ENCODE data around the gene SP8.
"Not testable (repeated sequence)": the region's sequence is repeated elsewhere in the genome, so short reads cannot be mapped to it uniquely, and the experiment has no call there.

The SP8 gene

DNA sequence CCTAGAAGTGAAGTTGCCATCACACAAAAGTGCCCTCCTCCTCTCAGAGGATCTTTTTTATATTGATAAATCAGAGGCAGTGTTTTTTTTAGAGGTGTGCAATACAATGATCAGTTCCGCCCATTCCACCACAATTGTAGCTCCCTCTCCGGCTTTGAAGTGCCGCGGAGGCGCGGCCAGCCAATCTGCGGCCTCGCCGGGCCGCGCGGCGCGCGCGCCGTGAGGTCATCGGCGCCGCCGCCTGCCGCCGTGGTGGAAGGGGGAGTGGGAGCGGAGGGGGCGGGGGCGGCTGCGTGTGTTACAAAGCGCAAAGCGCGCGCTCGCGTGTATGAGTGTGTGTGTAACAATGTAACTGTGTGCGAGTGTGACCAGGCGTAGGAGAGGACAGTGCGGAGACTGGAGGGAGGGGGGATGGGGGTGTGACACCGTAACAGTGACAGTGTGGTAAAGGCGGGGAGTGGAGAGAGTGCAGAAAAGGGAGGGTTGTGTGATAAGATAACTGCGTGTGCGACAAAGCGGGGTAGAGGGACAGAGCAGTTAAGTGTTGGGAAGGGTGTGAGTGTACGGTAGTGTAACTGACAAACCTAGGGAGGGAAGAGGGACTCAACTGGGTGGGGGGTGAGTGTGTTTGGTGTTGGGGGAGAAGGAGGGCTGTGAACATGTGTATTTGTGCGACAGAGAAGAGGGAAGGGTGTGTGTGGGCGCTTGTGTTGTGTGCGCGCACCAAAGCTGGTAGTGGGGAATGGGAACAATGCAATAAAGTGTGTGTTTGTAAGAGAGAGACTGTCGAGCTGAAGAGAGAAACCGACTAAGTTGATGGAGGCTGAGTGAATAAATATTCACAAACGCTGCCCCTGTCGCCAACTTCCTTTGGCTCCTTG lies at the start of gene SP8:
Gene SP8 (minus strand): TSS at position 108 of the 881 bp plus-strand sequence. CDS start 88 bp downstream, at position 20.
- no peaks in the 10 kb centered on the region for H3K36me3 ChIP-seq
- H3K4me3 ChIP-seq, result no peak within 1 kb of the TSS
- H3K4me1 ChIP-seq, result no peaks in the 10 kb centered on the region
- H3K27ac ChIP-seq, result no peak within 1 kb of the TSS
- peaks cover 75% of the 10 kb centered on the region for H4K20me1 ChIP-seq
- no peak within 1 kb of the TSS for H3K4me2 ChIP-seq
- peaks cover 39% of the 10 kb centered on the region for H3K9me3 ChIP-seq
- H3K27me3 ChIP-seq, result peaks cover 99% of the 10 kb centered on the region
- no peak for TF ChIP-seq Cebpa-rat (IDR thresholded peaks at IDR 0.05)
- H3K9ac ChIP-seq, result no peak within 1 kb of the TSS

DNA sequence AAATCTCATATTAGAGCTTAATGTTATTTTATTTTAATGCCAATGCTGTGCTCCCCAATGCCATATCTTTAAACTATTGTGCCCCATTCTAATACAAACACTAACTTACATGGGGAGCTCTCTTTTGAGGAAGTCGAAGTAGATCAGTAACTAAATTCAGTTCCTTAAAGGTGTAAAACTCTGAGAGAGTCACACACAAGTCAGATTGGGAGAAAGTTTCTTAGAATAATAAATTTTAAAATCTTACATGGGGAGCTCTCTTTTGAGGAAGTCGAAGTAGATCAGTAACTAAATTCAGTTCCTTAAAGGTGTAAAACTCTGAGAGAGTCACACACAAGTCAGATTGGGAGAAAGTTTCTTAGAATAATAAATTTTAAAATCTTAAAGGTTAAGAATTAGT lies 49.7 kb upstream of the SP8 start:
- H4K20me1 ChIP-seq, H3K9ac ChIP-seq, H3K4me2 ChIP-seq, H3K36me3 ChIP-seq, H3K4me1 ChIP-seq, H3K4me3 ChIP-seq, H3K27ac ChIP-seq, H3K27me3 ChIP-seq, H3K9me3 ChIP-seq: not testable (repeated sequence)

DNA sequence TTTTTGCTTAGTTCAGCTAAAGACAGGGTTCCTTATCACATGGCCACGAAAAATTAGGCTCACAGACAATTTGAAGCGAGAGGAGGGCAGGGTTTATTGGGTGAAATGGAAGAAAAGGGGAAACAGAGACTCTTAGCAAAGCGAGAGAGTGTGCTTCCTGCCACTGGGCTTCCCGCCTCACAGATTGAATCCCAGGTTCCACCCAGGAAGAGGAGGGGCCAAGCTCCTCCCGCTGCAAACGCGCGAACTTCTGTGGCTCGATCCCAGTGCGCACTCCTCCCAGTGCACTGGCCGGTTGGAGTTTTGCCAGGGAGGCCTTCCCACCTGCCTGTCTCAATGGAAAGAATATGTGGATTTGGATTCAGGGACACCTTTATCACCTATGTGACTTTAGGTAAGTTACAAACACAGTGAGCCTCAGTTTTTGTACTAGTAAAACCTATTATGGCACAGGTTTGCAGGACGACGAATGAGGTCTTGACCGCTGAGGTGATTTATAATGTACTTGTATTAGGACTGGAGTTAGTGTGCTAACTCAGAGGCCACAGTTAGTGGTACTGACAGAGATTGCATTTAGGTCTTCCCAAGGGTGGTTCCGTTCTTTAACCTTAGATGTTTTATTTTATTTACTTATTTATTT lies 48.5 kb upstream of the SP8 start:
- H3K9me3 ChIP-seq, result no peaks in the 10 kb centered on the region
- no peaks in the 10 kb centered on the region for H3K4me1 ChIP-seq
- H3K27ac ChIP-seq, result no peak overlapping the region
- H3K4me2 ChIP-seq, result no peak overlapping the region
- TF ChIP-seq Cebpa-rat (IDR thresholded peaks at IDR 0.05), result no peak
- H3K27me3 ChIP-seq, result no peaks in the 10 kb centered on the region
- no peak overlapping the region for H3K9ac ChIP-seq
- no peaks in the 10 kb centered on the region for H3K36me3 ChIP-seq
- H4K20me1 ChIP-seq, result no peaks in the 10 kb centered on the region
- H3K4me3 ChIP-seq, result no peak overlapping the region

DNA sequence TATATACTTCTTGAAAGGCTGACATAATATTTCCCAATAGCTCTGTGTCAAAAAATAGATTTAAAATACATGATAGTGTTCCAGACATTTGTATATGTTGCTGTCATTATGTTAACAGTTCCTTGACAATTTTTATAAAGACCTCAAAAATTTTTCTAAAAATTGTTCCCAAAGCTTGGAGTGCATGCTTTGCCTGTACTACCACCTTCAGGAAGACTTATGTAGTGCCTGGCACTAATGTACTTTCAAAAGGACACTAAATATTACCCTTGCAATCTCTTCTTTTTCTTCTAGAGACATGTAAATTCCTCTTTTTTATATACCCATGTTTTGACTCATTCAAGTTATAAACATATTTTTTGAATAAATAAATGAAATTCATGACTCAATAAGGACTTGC lies 48.0 kb upstream of the SP8 start:
- Histone ChIP-seq H3K36me3 (no peaks in the 10 kb centered on the region), H3K4me3 (no peak overlapping the region), H3K27ac (no peak overlapping the region), H4K20me1 (no peaks in the 10 kb centered on the region), H3K4me2 (no peak overlapping the region), H3K9ac (no peak overlapping the region), H3K9me3 (no peaks in the 10 kb centered on the region), H3K27me3 (no peaks in the 10 kb centered on the region), H3K4me1 (no peaks in the 10 kb centered on the region)
- TF ChIP-seq Cebpa-rat (IDR thresholded peaks at IDR 0.05), result no peak

DNA sequence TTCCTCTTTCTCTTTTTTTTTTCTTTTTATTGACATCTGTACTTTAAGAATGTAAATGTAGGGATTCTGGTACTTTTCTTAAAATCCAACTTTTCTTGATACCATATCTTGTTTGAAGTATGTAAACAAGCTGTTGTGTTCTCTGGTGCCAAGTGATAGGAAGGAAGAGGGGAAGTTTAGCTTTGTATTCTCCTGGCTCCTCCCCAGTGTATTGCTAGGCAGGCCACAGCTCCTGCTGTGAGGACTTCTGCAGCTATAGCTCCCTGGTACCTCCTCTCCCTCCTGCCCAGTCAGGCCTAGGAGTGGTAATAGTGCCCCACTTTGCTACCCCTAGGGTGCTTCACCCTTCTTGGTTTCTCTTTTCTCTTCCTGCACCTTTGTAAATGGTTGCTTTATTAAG lies 45.3 kb upstream of the SP8 start:
- H3K9me3 ChIP-seq, result no peaks in the 10 kb centered on the region
- H4K20me1 ChIP-seq, result no peaks in the 10 kb centered on the region
- TF ChIP-seq Cebpa-rat (IDR thresholded peaks at IDR 0.05), result no peak
- no peaks in the 10 kb centered on the region for H3K27me3 ChIP-seq
- H3K4me3 ChIP-seq, result no peak overlapping the region
- H3K27ac ChIP-seq, result no peak overlapping the region
- no peak overlapping the region for H3K4me2 ChIP-seq
- H3K4me1 ChIP-seq, result no peaks in the 10 kb centered on the region
- no peaks in the 10 kb centered on the region for H3K36me3 ChIP-seq
- no peak overlapping the region for H3K9ac ChIP-seq

DNA sequence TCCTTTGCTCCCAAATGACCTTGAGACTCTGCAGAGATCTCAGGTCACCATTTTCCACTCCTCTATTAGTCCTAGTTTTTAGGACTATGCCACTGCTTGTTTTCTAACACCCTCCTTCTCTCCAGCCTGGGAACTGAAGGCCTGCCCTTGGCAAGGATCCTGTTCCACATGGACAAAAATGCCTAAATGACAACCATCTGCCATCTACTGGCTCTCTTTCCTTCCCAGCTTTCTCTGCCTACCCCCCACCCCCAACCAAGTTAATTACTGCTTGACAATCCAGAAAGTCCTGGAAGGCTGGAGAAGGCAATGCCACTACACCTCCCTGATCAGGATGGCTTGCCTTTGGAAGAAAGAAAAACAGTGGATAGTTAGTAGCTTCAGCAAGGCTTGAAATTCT lies 44.8 kb upstream of the SP8 start:
- Histone ChIP-seq H3K9me3 (no peaks in the 10 kb centered on the region), H3K4me3 (no peak overlapping the region), H3K9ac (no peak overlapping the region), H3K36me3 (no peaks in the 10 kb centered on the region), H3K4me1 (no peaks in the 10 kb centered on the region), H3K27ac (no peak overlapping the region), H3K4me2 (no peak overlapping the region), H3K27me3 (no peaks in the 10 kb centered on the region), H4K20me1 (no peaks in the 10 kb centered on the region)
- TF ChIP-seq Cebpa-rat (IDR thresholded peaks at IDR 0.05), result no peak

DNA sequence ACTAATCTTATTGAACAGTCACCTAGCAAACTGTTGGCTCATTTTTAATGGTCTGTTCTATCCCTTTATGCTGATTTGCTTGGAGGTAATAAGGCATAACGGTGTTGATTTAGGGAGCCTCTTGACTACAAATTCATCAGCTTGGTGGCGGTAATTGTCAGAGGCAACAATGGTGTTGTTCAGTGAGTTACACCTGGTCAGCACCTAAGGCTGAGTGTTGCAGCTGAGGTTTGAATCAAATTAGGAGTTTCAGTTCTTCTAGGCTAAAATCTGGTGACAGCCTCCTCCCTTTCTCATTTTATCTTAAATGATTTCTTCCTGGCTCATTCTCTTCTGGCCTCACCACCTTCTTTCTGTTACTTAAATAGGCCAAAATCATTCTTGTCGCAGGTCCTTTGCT lies 42.3 kb upstream of the SP8 start:
- no peak overlapping the region for H3K4me2 ChIP-seq
- no peaks in the 10 kb centered on the region for H3K9me3 ChIP-seq
- no peak for TF ChIP-seq Cebpa-rat (IDR thresholded peaks at IDR 0.05)
- H4K20me1 ChIP-seq, result no peaks in the 10 kb centered on the region
- H3K36me3 ChIP-seq, result no peaks in the 10 kb centered on the region
- no peak overlapping the region for H3K9ac ChIP-seq
- no peak overlapping the region for H3K27ac ChIP-seq
- H3K4me1 ChIP-seq, result no peaks in the 10 kb centered on the region
- H3K27me3 ChIP-seq, result no peaks in the 10 kb centered on the region
- H3K4me3 ChIP-seq, result no peak overlapping the region

DNA sequence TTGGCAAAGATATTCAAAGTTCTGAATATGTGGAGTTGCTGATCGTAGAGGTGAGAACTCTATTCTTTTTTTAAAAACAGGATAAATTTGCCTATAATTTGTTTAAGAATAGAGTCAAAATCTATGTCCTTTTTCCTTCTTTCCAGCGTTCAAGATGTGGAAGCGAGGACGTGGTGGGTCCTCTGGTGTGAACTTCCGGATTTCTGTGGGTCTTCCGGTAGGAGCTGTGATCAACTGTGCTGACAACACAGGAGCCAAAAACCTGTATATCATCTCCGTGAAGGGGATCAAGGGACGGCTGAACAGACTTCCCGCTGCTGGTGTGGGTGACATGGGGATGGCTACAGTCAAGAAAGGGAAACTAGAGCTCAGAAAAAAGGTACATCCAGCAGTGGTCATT lies 40.5 kb upstream of the SP8 start:
- TF ChIP-seq Cebpa-rat (IDR thresholded peaks at IDR 0.05), result no peak

DNA sequence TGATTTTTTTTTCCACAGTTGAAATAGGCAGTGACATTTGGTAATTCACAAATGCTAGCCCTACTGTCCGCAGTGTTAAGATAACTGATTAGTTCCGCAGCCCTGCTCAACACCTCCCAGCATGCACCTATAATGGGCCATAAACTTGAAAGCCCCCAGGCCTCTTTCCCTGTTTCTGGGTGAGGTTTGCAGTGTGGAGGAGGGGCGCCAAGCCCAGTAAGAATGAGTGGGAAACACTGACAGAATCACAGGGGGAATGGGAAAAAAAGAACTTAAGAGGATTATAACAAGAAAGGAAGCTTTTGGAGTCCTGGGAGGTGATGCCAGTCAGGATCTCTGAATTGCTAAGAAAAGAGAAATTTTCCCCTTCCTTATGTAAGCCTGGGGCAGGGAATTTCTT lies 39.6 kb upstream of the SP8 start:
- no peak overlapping the region for H3K9ac ChIP-seq
- no peaks in the 10 kb centered on the region for H3K4me1 ChIP-seq
- H3K36me3 ChIP-seq, result no peaks in the 10 kb centered on the region
- no peaks in the 10 kb centered on the region for H3K27me3 ChIP-seq
- H3K27ac ChIP-seq, result no peak overlapping the region
- H3K4me2 ChIP-seq, result no peak overlapping the region
- no peak for TF ChIP-seq Cebpa-rat (IDR thresholded peaks at IDR 0.05)
- no peaks in the 10 kb centered on the region for H3K9me3 ChIP-seq
- no peaks in the 10 kb centered on the region for H4K20me1 ChIP-seq
- H3K4me3 ChIP-seq, result no peak overlapping the region

More for the DNA sequence above, 40.5 kb upstream of the SP8 start:
- Histone ChIP-seq H4K20me1 (no peaks in the 10 kb centered on the region), H3K4me2 (no peak overlapping the region), H3K4me1 (no peaks in the 10 kb centered on the region), H3K9me3 (no peaks in the 10 kb centered on the region), H3K27me3 (no peaks in the 10 kb centered on the region), H3K36me3 (no peaks in the 10 kb centered on the region), H3K4me3 (no peak overlapping the region), H3K9ac (no peak overlapping the region), H3K27ac (no peak overlapping the region)

DNA sequence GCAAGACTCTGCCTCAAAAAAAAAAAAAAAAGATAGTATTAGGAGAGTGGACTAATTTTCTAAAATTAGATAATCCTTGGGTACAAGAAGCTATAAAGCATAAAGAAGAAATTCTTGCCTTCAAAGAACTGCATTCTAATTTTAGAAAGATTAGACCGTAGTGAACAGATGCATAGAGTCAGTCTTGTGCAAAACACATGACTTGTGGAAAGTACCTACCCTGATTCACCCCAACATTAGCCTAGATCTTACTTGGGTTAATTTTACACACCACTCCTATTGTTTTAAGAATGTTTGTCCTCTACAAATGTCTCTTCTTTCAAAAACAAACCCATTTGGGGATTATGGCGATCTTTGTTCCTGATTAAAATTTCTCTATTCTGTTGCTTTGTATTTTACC lies 38.9 kb upstream of the SP8 start:
- no peaks in the 10 kb centered on the region for H4K20me1 ChIP-seq
- H3K9me3 ChIP-seq, result no peaks in the 10 kb centered on the region
- H3K4me1 ChIP-seq, result no peaks in the 10 kb centered on the region

DNA sequence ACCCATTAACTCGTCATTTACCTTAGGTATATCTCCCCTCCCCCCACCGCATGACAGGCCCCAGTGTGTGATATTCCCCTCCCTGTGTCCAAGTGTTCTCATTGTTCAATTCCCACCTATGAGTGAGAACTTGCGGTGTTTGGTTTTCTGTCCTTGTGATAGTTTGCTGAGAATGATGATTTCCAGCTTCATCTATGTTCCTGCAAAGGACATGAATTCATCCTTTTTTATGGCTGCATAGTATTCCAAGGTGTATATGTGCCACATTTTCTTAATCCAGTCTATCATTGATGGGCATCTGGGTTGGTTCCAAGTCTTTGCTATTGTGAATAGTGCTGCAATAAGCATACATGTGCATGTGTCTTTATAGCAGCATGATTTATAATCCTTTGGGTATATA lies 34.7 kb upstream of the SP8 start:
- not testable (repeated sequence) for H3K36me3 ChIP-seq, H4K20me1 ChIP-seq, H3K4me1 ChIP-seq, H3K27me3 ChIP-seq, H3K9me3 ChIP-seq, H3K4me2 ChIP-seq, H3K9ac ChIP-seq, H3K4me3 ChIP-seq, H3K27ac ChIP-seq

More for the DNA sequence above, 38.9 kb upstream of the SP8 start:
- H3K27ac ChIP-seq, result no peak overlapping the region
- no peak overlapping the region for H3K4me3 ChIP-seq
- no peak overlapping the region for H3K4me2 ChIP-seq
- H3K27me3 ChIP-seq, result no peaks in the 10 kb centered on the region
- no peaks in the 10 kb centered on the region for H3K36me3 ChIP-seq
- no peak overlapping the region for H3K9ac ChIP-seq
- TF ChIP-seq Cebpa-rat (IDR thresholded peaks at IDR 0.05), result no peak

Data from BLaER1 (cell line).